T follicular helper cell (primary cell): ENCODE results near the gene EPS8L2.

Source experiments
- DNase-seq: peaks from one replicate; pipeline ENCODE4 v3.0.0-alpha.2; 2020; ENCODE audit warnings: low read depth

Gene EPS8L2

DNA sequence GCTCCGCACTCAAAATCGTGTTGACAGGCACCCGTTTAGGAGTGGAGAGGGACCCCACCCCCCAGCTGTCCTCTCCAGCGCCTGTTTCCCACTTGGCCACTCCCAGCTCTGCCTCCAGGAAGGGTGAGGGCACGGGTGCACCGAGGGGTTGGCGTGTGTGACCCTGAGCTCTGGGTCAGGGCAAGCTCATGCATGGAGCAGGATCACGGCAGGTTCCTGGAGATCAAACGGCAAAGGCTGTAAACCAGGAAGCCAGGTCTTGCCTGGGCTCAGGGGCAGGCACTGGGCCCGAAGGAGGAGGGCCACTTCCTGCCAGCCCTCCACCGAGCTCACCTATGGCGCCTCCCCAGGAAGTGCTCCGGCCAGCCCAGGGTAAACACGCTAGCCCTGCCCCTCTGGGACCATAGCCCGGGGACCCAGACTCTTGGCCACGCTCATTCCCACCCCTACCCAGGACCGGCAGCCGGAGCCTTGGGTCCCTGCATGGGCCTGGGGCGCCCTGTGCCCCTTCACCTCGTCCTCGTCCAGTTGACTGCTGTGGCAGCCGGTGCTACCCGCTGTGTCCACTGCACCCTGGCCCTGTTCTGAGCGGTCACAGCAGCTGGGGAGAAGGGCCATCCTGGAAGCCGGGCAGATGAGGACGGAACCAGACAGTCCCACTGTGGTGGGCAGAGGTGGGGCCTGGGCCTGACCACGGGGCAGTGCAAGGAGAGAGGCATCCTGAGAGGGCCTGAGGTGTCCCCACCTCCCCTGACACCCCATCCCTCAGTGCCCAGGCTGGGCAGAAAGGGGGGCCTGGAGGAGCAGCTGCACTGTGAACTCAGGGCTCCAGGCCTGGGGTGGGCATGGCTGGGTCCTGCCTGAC is 1.0 kb upstream of the EPS8L2 start:
- DNase-seq, result no peak

DNA sequence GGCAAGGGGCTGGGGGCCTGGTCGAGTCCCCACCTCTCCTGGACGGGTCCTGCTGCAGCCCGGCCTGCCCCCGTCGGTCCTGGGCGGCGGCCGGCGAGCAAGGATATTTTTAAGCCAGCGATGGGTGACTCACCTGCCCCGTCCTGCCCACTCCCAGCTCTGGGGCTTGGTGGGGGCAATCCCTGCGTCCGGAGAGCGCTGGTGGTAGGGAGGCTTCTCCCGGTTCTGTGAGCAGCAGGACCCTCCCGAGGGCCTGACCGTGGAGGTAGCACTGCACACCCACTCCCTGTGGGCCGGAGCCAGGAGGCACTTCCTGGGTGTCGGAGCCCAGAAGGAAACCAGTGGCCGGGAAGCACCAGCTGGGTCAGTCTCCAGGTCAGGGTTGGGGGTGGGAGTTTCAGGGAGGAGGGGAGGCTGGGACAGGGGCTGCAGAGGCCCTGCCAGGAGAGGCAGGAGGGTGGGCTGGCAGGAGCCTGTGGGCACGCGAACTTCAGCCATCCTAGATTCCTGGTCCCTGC is 467 bp downstream of the EPS8L2 start:
- no peak for DNase-seq

- no peak for DNase-seq
Observed at GRCh38 chr11:706957-707816, 1.2 kb downstream of the EPS8L2 start.

DNA sequence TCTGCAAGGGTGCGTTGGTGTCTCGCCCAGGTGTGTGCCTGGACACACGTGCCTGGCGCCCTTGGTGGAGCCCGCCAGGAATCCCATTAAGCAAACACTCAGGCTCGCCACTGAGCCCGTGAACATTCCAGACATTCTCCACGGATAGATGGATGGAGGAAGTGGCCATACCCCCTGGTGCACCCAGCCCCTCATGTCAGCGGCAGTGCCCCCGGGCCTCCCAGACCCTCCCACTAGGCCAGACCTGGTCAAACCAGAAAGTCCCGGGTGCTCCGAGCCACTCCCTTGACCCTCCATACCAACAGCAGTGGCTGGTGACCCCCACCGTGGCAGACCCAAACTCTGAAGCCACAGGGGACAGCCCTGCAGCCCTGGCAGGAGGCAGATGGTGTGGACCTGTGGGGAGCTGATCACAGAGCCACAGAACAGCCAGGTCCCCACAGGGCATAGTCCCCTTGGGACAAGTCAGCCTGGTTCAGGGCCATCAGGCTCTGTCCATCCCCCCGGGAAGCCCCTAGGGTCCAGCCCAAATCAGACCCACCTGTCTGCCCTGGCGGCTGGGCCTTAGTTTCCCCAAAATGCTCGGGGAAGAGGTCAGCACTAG is 1.9 kb downstream of the EPS8L2 start:
- no peak for DNase-seq

DNA sequence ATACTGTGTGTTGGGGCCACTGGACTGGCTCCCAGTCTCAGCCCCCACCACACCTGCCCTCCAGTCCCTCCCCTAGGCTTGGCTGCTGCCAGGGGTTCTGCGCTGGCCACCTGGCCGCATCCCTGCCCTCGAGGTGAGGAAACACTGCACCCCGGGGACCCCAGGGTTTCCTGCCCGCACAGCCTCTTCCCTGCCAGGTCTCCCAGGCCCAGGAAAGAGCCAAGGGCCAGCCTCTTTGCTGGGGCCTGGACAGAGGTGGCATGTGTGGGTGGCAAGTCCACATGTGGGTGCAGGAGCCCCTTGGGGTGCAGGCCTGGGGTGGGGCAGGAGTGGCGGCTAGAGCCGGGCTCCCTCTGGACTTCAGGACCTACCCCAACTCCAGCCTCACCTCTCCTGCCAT is 2.5 kb downstream of the EPS8L2 start:
- no peak for DNase-seq

DNA sequence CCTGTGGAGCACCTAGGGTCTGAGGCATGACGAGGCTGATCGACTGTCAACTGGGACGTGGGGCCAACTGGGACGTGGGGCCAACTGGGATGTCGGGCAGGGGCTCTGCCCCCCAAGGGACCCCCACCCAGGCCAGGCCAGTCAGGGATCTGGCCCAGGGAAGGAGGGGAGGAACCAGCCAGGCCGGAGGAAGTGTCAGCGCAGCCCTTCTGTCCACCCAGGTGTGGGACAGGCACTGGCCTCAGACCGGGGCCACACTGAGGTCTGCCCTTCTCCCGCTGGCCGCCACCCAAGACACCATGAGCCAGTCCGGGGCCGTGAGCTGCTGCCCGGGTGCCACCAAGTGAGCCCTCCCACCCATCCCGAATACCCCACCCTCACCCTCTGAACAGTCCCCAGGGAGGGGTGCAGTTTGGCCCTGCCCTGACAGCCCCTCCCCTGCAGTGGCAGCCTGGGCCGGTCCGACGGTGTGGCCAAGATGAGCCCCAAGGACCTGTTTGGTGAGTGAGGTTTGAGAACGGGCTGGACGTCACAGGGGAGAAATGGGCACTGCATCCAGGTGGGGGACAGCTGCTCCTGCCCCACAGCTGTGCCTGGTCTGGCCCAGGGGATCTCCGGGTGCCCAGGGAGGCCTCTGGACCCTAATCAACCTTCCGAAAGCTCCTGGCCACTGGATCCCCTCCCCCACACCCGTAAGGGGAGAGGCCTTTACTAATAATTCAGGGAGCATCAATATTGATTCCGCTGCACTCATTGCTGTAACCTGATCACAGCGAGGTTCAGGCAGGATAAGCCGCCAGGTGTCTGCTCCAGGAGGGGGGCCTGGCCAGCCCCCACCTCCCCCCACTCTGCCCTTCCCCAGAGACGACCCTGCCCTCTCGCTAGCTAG is 3.3 kb downstream of the EPS8L2 start:
- DNase-seq, result no peak

DNA sequence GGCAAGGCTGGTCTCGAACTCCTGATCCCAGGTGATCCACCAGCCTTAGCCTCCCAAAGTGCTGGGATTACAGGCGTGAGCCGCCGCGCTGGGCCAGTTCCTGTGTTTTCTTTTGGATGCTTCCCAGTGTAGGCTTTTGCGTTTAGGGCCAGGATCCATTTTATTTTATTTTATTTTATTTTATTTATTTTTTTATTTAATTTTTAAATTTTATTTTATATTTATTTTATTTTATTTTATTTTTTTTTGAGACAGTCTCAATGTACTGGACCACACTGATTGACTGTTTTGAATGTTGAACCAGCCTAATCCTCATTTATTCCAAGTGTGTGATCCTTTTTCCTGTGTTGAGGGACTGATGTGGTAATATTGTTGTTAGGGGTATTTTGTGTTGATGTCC is 8.4 kb downstream of the EPS8L2 start:
- DNase-seq, result no peak

GRCh38 chr11:719214-720016 is 13.4 kb downstream of the EPS8L2 start:
- DNase-seq, result no peak

DNA sequence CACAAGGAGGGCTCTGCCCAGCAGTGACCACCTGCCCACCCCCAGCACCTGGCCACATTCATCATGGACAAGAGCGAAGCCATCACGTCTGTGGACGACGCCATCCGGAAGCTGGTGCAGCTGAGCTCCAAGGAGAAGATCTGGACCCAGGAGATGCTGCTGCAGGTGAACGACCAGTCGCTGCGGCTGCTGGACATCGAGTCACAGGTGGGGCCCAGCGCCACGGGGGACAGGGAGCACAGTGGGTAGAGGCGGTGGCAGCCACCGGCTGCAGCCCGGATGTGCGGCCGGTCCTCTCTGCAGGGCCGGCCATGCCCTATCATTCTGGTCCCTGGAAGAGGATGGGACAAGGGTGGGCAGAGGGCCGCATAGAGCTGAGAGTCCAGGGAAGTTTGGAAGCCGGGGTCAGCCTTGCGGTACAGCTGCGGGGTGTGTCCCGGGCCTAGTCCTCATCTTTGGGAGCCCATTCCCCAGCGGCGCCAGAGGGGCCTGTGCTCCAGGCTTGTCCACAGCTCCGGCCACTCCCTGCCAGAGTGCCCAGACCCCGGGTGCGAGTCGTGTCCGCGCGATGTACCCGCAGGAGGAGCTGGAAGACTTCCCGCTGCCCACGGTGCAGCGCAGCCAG is 14.1 kb downstream of the EPS8L2 start:
- DNase-seq, result no peak

GRCh38 chr11:720642-721246 is 14.7 kb downstream of the EPS8L2 start:
- DNase-seq, result peak; percentile 52

- DNase-seq, result no peak
Observed at GRCh38 chr11:721247-721740, 15.3 kb downstream of the EPS8L2 start.

DNA sequence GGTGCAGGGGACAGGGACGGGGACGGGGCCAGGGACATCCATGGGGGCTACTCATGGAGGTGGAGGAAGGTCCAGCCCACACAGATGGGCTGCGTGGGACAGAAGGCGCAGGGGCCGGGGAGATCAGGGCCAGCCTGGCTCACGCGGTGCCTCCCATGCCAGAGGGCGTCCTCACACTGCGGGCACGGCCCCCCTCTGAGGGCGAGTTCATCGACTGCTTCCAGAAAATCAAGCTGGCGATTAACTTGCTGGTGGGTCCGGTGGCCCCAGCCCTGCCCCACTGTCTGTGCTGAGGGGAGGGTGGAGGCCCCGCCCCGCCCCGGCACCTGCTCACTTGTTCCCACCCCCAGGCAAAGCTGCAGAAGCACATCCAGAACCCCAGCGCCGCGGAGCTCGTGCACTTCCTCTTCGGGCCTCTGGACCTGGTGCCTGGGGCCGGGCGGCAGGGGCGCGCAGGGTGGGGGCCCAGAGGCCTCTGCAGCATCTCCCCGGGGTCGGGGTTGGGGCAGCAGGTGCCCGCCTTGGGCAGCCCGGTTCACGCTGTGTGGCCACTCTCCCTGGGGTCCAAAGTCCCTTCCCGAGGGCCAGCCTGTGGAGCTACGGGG is 15.8 kb downstream of the EPS8L2 start:
- DNase-seq, result peak; percentile 49

DNA sequence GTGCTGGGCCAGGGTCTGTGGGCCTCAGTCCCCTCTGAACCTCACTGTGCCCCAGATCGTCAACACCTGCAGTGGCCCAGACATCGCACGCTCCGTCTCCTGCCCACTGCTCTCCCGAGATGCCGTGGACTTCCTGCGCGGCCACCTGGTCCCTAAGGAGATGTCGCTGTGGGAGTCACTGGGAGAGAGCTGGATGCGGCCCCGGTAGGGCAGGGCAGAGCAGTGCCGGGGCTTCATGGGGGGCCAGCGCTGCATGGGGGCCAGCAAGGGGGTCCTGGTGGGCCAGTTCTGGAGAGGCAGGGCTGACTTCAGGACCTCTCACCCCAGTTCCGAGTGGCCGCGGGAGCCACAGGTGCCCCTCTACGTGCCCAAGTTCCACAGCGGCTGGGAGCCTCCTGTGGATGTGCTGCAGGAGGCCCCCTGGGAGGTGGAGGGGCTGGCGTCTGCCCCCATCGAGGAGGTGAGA is 16.3 kb downstream of the EPS8L2 start:
- no peak for DNase-seq

DNA sequence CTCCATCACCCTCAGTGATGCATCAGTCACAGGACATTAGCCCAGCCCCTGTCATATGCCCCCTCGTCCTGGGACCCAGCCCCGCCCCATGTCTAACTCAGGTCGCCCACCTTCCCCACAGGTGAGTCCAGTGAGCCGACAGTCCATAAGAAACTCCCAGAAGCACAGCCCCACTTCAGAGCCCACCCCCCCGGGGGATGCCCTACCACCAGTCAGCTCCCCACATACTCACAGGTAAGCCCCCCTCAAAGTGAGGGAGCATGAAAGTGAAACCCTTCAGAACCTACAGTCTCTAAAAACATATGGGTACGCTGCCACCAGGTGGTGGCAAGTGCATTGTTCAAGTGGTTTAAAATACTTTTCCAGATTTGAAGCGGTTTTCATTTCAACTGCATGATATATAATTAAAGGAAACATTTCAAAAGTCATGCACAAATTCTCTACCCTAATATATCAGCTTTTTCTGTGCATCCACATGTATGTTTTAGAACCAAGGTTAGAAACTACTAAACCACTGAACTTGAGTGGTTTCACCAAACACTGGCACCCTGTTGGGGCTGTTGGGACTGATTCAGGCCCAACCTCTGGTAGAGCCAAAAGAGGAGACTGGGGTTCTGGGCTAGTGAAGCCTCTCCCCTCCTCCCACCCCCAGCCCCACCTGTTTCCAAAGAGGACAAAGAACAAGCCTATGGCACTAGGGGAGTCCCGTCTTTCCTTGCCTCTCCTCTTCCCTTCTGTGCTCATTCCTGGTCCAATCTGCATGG is 17.3 kb downstream of the EPS8L2 start:
- DNase-seq, result no peak

DNA sequence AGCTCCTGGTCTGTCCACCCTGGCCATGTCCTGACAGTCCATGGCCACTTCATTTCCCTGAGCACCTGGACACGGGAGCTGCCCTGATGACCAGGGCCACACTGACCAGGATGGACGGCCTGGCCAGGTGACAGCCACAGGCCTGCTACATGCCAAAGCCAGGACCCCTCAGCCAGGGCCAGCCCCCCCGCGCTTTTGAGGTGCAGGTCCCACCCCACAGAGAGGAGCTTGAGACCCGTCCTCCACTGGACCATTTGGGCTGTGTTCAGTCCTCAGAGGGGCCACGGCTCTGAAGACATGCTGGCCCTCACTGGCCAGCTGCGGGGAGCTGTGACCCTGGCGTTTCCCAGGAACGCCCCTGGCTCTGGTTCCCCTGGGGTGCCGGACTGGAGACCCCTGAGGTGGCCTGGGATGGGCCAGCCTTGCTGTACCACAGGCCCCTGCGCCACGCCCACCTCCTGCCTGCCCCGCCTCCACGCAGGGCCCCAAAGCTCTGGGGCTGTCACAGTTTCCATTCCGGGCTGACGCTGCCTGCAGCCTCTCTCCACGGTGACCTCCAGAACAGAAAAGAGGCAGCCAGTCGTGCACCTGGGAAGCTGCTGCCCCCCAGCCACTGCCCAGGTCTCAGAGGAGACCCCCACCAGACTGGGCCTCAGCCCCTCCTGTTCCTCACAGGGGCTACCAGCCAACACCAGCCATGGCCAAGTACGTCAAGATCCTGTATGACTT is 18.2 kb downstream of the EPS8L2 start:
- no peak for DNase-seq

DNA sequence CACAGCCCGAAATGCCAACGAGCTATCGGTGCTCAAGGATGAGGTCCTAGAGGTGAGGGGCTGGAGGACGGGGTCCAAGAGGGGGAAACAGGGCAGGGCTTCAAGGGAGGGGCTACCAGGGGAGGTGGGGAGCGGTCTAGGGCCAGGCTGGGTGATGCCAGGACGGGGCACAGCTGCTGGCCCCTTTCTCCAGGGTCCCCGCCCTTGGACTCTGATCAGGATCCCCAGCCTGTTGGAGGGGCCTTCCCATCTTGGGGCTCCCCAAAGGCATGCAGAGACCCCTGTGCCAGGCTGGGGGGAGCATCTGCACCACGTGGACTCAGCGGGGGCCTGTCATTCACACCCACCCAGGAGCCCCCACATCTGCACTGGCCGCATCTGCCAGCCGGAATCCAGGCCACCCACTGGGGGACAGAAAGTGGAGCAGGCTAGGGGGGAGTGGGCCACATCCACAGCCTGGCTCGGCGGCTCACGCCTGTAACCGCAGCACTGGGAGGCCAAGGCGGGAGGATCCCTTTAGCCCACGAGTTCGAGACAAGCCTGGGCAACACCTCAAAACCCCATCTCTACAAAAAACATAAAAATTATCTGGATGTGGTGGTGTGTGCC is 18.9 kb downstream of the EPS8L2 start:
- no peak for DNase-seq

- no peak for DNase-seq
Observed at GRCh38 chr11:725624-726202, 19.7 kb downstream of the EPS8L2 start.
